GM18526 (cell line): ENCODE measurements around the gene UQCRC1.

Source experiments
- POLR2A ChIP-seq: IDR thresholded peaks from 3 replicates; pipeline ENCODE4 v1.6.1; 2011; ENCODE audit not compliant: insufficient read length; ENCODE audit errors: extremely low read depth

The UQCRC1 gene

DNA sequence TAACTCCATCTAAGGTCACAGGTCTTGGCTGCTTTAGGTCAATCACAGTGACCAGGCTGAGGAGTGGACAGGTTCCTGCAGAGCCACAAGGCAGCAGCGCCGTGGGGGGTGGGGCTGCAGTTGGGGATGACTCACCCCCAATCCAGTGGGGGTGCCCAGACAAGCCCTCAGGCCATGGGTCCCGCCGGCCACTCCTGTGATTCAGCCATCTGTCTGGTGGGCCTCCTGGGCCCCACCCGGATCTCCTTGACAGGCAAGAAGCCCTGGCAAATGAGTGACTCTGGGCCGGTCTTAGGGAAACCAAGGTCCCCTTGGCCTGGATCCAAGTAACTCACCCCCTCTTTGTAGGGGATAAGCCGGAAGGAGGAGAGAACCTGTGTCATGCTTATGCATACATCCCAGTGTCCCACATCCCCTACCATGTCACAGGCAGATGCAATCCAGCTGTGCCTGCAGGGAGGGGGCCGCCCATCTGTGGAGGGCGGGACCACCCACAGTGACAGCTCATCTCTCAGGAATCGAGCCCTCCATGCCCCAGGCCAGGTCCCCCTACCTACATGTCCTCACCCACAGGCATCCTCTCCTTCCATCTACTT is 13.8 kb downstream of the UQCRC1 start:
- no peak for TF ChIP-seq POLR2A

DNA sequence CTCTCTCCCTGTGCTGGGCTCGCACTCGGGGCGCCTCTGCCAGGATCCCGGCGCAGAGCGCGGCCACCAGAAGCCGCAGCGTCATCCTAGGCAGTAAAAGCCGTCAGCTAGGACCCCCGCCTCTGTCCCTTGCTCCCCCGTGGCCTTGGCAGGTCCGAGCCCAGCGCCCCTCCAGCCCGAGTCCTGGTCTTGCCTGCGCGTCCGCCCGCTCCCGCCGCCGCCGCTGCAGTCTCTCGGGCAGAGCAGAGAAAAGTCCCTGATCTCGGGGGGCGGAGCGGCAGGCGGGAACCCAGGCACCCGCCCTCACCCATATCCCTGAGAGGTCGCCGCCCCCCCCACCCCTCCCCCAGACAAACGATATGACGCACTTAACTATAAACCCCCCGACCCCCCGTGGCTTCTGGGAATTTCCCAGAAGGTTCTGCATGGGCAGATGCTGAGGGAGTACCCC is 14.3 kb downstream of the UQCRC1 start, which contains the start of gene COL7A1:
COL7A1 (minus strand) TSS at position 255 of the 451 bp plus-strand sequence; CDS start at position 85, 170 bp downstream.
- no peak for TF ChIP-seq POLR2A

DNA sequence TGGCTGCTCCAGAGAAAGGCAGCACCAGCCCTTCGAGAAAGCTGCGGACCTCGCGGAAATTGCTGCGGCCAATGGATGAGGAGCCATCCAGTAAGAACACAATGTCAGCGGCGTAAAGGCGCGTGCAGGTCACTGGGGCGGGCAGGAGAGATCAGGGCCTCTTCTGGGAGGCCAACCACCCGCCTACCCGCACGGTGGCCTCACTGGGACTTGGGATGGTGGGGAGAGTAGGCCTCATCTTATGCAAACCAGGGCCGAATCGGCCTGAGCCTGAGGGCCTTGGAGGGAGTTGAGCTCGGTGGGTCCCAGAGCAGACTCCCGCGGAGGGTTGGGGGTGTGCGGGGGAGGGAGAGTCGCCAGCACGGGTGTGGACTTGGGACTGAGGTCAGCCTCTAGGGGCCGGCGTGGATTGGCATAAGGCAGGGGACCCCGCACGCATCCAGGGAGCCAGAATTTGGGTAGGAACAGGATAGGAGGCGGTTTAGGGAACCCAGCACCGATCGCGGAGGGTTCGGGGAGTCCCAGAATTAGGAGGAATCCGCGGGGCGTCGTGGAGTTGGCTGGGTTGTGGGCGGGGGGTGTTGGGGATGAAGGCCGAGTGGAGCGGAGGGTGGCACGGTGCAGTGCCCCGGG is 14.9 kb downstream of the UQCRC1 start:
- no peak for TF ChIP-seq POLR2A

DNA sequence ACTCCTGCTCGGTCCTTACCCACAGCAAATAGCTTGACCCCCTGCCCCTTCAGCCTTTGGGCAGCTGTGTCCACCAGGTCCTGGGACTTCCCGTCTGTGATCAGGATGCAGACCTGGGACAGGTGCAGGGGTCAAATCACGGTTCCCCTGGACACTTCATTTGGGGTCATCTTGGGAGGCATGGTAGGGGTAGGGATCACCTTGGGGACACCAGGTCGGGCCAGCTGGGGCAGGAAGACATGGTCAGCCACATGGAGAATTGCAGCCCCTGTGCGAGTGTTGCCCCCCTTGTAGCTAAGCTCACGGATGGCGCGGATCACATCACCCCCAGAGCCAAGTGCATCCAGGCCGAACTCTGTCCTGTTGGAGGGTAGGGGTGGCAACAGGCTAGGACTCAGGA is 16.1 kb downstream of the UQCRC1 start:
- TF ChIP-seq POLR2A, result no peak

DNA sequence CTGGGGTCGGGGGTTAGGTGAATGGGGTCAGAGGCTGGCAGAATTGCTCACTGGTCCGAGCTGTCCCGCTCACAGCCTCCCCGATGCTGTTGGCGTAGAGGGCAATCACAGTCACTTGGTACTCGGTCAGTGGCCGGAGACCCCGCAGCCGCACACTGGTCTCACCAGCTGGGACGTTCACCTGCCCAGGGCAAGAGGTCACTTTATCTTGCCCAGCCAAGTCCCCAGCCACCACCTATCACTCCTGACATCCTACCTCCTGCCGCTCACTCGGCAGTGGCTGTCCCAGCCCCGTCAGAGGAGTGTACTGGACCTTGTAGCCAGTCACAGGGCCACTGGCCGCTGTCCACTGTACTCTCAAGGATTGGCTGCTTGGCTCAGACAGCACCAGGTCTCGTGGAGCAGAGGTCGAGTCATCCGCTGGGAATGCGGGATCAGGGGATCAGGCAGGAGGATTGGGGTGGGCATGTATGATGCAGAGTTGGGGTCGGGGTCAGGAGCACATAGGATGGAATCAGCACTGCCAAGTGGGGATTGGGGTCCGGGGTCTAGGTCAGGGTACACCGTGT is 16.8 kb downstream of the UQCRC1 start:
- TF ChIP-seq POLR2A, result no peak

DNA sequence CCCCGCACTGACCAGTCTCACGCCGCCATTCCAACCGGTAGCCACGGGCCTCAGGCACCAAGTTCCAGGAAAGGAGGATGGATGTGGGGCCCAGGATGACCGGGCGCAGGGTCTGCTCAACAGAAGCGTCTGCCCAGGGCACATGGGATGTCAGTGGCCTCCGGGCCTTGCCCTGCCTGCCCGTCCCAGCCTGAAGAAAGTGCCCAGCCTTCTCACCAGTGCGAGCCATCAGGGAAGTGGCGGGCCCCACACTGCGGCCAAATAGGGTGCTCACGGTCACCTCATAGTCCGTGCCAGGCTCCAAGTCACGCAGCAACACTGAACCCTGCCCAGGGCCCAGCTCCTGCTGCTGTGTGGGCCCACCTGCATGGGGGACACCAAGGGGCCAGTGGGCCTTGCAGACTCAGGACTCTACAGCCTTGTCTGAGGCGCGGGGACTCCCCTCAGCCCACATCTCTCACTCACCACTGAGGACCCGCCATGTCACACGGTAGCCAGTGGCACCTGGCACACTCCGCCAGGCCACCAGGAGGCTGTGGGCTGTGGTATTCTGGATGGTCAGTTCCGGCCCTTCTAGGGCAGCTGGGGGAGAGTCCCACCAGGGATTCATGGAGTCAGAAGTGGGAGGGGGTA is 17.4 kb downstream of the UQCRC1 start:
- TF ChIP-seq POLR2A, result no peak

DNA sequence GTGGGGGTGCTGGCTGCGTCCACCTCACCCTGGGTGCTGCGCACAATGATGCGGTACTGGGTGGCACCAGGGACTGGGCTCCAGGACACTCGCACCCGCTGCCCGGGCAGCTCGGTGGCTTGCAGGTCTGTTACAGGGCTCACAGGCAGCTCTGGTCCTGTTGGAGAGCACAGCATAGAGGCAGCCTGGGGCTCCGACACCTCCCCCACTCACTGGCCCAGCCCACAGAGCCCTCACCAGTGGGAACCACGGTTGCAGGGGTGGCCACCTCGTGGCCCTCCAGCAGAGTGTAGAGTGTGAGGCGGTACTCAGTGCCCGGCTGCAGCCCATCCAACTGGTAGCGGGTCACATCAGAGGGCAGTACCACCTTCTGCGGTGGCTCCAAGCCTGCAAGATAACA is 18.0 kb downstream of the UQCRC1 start:
- no peak for TF ChIP-seq POLR2A

DNA sequence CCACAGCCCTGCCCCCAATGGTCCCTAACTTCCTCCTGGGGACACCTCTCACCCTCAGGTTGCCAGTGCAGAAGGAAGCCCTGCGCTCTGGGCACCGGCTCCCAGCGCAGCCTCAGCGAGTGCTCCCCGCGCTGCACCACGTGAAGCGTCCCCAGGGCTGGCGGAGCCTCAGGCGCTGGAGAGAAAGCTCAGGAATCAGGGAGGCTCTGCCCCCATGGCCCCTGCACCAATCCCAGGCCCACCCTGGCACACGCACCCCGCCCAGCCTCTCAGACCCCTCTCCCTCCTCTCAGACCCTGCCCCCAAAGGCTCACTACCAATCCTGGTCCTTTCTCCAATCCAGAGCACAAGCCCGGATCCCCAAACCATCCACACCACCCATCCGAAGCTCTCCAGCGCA is 21.2 kb downstream of the UQCRC1 start:
- no peak for TF ChIP-seq POLR2A

DNA sequence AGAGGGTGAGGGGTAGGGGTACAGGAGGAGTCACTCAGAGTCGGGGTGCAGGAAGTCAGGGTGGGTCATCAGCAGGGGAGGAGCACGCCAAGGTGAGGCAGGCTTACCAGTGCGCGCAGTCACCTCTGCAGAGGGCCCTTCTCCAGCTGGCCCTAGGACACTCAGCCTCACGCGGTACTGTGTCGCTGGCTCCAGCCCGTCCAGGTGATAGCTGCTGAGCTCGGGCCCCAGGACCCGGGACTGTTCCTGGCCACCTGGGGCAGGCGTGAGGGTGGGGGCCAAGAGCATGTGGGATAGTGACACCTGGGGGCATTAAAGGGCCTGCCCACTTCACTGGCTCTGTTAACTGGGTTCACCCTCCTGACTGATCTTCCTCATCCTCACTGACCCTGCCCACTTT is 21.8 kb downstream of the UQCRC1 start:
- TF ChIP-seq POLR2A, result no peak

DNA sequence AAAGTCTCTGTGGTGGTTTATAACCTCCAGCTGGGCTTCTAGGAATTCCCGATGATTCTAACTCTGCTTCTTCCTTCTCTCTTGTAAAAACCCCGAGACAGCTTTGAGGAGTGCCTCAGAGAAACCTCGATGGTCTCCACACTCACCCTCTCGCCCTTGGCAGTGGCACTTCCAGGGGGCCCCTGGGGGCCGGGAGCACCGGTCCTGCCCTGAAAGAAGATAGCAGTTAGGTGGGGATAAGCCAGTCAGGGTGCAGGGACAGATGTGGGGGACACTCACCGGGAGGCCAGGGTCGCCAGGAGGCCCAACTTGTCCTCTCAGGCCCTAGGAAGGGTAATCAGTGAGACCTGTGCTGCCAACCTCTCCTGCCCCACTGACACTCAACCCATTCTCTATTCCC is 24.0 kb downstream of the UQCRC1 start:
- TF ChIP-seq POLR2A, result no peak

DNA sequence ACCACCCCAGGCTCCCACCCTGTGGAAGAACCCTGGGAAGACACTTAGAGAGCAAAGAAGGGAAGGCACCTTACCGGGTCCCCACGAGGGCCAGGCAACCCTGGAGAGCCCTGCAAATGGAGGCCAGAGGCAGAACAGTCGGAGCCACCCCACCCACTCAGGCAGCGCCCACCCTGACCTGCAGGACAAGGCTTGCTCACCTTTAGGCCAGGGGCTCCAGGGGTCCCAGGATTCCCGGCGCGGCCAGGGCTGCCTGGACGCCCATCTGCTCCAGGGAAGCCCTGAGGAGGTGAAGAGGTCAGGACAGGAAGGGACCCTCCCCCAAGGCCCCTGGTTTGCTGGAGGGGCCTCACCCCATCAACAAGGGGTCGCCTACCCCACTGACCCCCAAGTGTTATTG is 24.6 kb downstream of the UQCRC1 start:
- no peak for TF ChIP-seq POLR2A

DNA sequence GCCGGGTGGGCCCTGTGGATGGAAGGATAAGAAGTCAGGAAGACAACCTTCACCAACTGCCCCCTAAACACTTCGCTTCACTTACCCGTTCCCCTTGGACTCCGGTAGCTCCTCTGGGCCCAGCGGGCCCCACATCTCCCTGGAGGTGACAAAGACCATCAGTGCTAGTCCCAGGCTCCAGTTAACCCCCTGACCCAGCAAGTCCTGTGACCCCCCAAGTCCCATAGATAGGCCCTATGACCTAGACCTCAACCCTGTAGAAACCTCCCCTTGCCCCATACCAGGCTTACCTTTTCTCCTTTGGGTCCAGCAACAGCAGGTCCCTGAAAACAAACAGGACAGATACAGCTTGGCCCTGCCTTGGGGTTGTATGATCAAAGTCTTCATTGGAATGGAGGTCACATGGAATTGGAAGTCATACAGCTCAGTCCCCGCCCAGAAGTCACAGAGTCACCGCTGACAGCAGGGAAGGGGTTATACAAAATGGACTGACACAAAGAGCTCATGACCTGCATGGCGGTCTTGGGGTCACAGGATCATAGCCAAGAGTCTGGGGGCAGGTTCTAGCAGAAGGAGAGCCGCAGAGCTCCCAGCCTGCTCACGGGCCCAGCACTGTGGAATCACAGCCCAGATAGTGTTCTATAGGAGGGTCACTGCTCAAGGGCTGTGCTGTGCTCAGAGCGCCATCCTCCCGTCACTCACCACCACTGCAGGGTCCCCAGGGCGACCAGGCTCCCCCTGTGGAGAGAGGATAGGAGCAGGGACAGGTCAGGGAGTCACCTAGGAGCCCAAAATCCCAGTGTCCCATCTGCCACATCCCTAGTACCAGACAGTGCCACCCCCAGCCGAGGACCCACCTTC is 27.6 kb downstream of the UQCRC1 start:
- no peak for TF ChIP-seq POLR2A

DNA sequence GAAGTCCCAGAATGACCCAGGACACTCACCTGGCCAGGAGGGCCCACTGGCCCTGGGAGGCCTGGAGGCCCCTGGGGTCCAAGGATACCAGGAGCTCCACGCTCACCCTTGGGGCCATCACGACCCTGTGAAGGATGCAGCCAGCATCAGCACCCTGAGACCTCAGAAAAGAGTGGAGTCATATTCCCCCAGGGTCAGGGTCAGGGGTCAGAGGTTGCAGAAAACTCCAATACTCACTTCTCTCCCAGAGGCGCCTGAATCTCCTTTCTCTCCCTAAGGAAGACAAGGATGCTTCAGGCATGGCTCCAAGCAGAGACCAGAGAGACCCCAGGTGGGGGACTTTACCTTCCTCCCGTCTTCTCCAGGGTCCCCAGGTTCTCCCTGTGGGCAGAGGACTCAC is 32.8 kb downstream of the UQCRC1 start:
- no peak for TF ChIP-seq POLR2A

DNA sequence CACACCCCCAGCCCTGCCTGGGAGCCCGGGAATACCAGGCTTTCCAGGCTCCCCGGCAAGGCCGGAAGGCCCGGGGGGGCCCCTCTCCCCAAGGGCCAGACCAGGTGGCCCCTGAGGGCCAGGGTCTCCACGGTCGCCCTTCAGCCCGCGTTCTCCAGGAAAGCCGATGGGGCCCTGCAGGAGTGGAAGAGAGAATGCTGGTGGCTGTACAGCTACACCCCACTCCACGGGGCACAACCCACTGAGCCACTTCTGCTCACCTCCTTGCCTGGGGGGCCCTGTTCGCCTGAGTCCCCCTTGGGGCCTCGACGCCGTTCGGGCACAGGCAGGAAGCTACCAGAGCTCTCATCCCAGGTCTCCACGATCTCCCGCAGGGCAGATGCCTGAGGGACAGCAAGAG is 34.1 kb downstream of the UQCRC1 start:
- TF ChIP-seq POLR2A, result no peak

DNA sequence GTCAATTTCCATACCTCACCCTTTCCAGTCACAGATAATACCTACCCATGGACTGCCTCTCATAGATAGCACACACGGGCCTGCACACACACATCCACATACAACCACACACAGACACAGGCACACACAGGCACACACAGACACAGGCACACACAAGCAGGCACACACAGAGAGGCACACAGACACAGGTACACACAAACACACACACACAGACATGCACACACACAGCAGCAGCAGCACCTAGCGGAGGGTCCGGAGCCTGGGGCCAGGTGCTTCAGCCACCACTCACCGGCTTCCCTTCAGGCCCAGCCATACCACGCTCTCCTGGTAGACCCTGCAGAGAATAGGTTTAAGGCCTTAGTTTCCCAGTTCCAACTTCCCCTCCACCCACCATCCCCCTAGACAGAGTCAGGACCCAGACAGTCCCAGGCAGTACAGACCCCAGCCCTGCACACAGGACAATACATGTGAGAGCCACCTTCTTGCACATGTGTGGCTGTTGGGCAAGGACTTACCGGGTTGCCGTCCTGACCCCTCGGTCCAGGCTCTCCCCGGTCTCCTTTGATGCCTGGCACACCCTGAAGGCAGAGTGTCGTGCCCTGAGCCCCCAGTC is 35.4 kb downstream of the UQCRC1 start:
- TF ChIP-seq POLR2A, result no peak

DNA sequence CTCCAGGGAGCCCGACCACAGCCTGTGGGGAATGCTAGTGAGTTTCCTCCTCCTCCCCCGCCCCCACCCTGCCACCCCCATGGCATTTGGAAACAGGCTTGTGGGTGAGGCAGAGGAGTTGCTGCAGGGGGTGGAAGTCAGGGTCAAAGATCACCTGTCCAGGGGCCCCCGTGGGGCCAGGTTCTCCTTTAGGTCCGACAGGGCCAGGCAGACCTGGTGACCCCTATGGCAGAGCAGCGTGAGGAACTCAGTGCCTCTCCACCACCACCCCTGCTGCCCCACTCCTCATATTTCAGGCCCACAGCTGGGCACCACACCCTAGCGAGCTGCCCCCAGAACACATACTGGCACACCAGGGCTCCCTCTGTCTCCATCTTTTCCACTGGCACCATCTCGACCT is 36.9 kb downstream of the UQCRC1 start:
- TF ChIP-seq POLR2A, result no peak

DNA sequence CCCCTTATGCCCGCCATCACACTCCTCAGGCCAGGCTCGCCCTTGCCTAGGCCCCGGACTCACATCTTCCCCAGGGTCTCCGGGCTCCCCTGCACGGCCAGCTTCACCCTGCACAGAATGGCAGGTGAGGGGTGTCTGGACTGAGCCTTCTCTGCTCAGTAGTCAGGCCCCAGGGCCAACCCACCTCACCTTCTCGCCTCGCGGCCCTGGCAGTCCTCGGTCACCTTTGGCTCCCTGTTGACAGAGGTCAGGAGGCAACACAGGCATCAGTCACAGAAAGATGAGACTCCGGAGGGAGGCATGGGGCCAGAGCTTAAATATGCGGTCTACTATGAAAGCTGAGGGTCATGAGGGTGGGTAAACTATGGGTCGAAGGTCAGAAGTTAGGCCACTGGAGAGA is 37.5 kb downstream of the UQCRC1 start:
- TF ChIP-seq POLR2A, result no peak
